Activated CD8-positive, alpha-beta memory T cell treated with anti-CD3 and anti-CD28 coated beads for 4 hours (primary cell): ENCODE data around the gene PLCG2.
"Not testable (repeated sequence)": the region's sequence is repeated elsewhere in the genome, so short reads cannot be mapped to it uniquely, and the experiment has no call there.

Experiments
- DNase-seq, 2 donors: peaks; one replicate each; pipeline ENCODE4 v3.0.0-alpha.2; 2020; ENCODE audit warnings: low read depth in 2 of 2

PLCG2 gene

DNA sequence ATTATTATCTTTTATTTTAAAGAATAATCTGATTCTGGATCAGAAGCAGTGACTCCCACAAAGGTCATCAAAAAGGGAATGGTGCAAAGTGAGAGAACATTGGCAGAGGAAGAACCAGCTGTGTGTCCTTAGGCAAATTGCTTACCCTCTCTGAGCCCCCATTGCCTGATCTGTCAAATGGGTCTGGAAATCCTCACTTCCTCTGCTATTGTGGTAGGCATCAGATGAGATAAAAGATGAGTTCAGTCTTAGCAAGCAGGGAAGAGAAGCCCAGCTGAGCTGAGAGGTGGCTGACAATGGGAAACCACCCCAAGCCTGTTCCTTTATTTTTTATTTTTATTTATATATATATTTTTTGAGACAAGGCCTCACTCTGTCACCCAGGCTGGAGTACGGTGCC lies 24.2 kb upstream of the PLCG2 start:
- no peak for DNase-seq

GRCh38 chr16:81755915-81756614 lies 23.0 kb upstream of the PLCG2 start:
- DNase-seq: no peak

- DNase-seq: no peak
These were observed 22.3 kb upstream of the PLCG2 start for GRCh38 chr16:81756615-81757356.

DNA sequence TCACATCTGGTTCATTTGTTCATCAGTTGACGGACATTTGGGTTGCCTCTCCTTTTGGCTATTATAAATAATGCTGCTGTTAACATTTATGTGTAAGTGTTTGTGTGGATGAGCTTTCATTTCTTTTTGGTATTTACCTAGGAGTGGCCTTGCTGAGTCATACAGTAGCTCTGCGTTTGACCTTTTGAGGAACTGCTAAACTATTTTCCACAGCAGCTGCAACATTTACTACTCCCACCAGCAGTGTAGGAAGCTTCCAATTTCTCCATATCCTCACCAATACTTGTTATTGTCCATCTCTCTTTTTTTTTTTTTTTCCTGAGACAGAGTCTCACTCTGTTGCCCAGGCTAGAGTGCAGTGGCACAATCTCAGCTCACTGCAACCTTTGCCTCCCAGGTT lies 20.7 kb upstream of the PLCG2 start:
- no peak for DNase-seq

DNA sequence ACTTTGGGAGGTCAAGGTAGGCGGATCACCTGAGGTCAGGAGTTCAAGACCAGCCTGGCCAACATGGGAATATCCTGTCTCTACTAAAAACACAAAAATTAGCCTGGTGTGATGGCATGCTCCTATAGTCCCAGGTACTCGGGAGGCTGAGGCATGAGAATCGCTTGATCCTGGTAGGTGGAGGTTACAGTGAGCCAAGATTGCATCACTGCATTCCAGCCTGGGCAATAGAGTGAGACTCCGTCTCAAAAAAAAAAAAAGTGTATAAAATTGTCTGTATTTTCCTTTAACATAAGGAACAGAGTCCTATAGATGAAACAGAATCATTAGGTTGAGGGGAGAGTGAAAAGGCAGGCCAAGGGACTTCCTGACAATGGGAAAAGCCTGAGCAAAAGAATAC lies 16.8 kb upstream of the PLCG2 start:
- DNase-seq: not testable (repeated sequence)

DNA sequence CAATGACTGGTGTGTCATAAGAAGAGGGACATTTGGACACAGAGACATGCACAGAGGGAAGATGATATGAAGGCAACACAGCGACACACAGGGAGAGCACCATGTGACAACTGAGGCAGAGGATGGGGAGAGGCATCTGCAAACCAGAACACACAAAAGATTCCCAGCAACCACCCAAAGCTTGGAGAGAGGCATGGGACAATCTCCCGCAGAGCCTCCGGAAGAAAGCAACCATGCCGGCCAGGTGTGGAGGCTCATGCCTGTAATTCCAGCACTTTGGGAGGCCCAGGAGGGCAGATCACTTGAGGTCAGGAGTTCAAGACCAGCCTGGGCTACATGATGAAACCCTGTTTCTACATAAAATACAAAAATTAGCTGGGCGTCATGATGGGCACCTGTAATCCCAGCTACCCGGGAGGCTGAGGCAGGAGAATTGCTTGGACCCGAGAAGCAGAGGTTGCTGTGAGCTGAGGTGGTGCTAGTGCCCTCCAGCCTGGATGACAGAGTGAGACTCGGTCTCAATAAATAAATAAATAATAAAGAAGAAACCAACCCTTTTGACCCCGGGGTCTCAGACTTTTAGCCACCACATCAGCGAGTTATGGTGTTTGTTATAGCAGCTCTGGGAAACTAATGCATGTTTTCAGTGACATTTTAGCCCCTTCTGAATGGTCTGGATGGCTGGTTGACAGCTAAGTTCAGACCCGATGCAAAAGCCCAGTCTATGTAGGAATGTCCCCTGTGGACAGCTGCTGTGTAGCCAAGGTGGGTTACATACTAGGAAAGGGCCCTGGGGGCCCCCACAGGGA lies 13.8 kb upstream of the PLCG2 start:
- DNase-seq: no peak

GRCh38 chr16:81765969-81766368 lies 13.1 kb upstream of the PLCG2 start:
- no peak for DNase-seq

DNA sequence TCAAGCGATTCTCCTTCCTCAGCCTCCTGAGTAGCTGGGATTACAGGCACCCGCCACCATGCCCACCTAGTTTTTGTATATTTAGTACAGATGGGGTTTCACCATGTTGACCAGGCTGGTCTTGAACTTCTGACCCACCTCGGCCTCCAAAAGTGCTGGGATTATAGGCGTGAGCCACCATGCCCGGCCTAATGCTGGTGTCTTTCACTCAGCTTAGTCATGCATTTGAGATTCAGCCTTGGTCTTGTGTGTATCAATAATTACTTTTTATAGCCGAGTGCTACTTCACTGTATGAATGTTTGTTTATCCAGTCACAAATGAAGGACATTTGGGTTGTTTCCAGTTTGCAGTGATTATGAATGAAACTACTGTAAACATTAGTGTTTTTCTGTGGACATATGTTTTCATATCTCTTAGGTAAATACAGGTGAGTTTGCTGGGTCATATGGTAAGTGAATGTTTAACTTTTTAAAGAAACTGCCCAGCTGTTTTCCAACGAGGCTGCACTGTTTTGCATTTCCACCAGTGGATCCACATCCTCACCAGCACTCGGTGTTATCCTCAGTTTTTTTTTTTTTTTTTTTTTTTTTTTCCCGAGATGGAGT lies 11.0 kb upstream of the PLCG2 start:
- no peak for DNase-seq

GRCh38 chr16:81770008-81770407 lies 9.1 kb upstream of the PLCG2 start:
- DNase-seq: no peak

- DNase-seq: no peak
These were observed 4.7 kb upstream of the PLCG2 start for GRCh38 chr16:81774348-81774747.

GRCh38 chr16:81775570-81775969 lies 3.5 kb upstream of the PLCG2 start:
- DNase-seq: no peak

- DNase-seq: no peak
These were observed 860 bp upstream of the PLCG2 start for GRCh38 chr16:81778231-81778630.

DNA sequence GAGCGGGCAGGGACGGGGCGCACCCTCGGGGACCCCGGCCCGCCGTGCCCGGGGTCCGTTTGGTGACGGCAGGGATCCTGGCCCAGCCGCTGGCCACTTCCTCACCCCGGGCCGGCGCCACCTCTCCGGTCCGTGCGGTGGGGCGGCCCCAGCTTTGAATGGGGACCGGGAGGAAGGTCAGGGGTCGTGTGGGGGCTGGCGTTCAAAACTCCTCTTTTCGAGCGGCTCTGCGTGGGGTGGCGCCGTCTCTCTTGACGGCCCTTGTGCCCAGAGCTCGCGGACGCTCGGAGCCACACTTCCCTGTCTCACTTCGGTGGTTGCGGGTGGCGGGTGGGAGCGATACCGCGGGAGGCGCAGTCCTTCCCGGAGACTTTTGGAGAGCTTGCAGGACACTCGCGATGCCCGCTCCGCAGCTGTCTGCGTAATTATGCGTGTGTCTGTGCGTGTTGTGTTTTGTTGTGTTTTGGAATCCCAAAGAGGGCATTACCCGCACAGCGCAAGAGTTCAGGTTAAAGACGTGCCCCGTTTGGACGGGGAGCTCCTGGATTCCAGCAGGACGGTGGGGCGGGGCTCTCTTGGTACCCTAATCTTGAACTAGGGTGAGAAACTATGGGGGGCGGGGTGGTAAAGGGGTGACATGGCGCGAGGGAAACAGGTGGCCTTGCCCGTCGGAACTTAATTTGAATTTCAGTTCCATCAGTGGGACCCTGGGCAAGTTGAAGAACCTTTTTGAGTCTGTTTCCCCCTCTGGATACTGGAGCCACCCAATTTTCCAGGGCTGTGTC lies 637 bp downstream of the PLCG2 start:
- no peak for DNase-seq

DNA sequence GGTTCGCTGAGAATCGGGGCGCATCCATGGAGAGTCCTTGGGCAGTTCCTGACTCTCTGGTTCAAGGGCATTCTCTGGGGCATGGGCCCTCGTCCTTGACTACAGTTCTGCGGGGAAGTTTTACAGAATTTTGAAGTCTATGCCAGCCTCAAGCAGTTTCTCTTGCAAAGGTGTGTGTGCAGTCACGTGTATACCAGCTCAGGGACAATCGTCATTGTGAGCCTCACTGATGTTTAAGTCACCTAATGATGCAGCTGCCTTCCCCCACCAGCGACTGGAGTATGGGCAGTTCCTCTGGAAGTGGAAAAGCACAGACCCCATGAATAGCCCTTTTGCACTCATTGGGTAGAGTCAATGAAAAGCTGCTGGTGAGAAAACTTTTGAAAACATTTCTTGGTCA lies 1.3 kb downstream of the PLCG2 start:
- DNase-seq: no peak

GRCh38 chr16:81782236-81782635 lies 3.1 kb downstream of the PLCG2 start:
- no peak for DNase-seq

DNA sequence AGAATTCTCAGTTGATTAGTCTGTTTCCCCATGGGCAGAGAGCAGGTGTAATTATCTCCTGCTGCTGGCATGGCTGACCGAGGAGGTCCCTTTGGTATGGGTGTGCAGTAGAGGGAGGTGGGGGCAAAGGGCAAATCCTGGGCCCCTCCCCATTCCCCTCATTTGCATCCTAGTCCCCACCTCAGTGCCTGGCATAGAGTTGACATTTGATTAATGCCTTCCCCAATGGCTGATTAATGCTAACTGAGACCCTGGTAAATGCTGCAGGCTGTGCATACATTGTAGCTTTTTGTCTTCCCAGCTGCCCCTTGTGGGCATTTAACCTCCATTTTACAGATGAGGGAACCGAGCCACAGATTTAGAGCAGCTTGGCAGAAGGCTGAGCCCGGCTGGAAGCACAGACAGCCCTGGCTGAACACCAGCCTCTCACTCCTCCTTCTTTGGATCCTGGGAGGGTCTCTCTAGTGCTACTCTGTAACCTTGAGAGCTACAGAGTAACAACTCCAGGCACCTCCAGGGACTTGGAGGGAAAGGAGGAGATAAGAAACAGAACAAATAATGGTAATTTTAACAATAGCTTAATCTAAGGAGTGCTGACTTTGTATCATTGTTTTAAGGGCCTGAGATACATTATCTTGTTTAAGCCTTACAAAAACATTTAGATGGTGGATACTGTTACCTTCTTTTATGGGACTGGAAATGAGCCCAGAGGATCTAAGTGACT lies 5.1 kb downstream of the PLCG2 start:
- no peak for DNase-seq

DNA sequence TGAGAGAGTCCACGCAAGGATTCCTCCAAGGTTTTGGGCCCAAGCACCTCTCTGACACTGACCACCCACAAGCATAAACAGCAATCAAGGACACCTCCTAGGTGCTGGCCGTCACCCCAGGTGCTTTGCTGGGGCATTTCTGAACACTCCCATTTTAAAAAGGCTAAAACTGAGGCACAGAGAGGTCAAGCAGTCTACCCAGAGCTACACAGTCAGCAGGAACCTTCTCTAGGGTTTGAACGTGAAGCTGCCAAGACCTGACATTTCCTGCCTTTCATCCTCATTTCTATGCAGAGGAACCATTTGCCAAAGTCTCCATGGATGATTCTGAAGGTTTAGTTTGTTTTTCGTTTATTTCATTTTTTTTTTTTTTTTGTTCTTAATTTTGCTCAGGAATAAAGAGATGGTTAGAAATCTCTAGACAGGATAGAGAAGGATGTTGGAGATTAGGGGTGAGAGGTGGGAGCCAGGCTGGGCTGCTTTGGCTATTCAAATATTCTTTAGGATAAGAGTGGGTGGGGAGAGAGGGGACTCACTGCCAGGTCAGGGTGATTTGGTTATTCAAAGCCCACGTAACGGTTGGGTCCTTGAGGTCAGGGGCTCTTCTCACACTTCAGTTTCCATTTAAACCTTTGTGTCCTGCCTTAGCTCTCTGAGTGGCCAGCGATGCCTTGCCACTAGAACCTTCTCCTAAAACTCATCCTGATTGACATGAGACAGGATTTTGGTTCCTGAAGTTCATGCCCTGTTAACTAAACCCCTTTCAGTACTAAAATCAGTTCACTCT lies 6.2 kb downstream of the PLCG2 start:
- no peak for DNase-seq

- DNase-seq: no peak
These were observed 7.2 kb downstream of the PLCG2 start for GRCh38 chr16:81786321-81786720.

DNA sequence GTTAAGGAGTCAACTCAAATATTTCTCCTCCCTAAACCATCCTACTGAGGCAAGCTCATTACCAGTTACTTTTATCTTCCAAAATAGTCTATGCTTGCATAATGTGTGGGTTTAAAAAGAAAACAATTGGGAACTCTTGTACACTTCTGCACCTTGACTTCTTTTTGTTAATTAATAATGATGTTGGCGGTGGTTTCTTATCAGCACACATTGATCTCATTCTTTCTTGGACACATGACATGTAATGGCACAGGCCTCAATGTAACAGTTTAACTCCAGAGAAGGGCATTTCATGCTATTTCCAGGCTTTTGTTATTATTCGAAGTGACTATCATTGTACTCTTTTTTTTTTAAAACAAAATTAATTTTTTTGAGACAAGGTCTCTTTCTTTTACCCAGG lies 7.8 kb downstream of the PLCG2 start:
- no peak for DNase-seq

GRCh38 chr16:81787659-81788058 lies 8.6 kb downstream of the PLCG2 start:
- no peak for DNase-seq
